ENCODE results near the gene ZNF385B. TPM values are rescaled to one million over a fixed set of nuclear protein-coding genes. Genes with fewer than 3 reads are reported as not detected.

The ZNF385B gene
- total RNA-seq, 1 experiment from 2014 or later = not detected

DNA sequence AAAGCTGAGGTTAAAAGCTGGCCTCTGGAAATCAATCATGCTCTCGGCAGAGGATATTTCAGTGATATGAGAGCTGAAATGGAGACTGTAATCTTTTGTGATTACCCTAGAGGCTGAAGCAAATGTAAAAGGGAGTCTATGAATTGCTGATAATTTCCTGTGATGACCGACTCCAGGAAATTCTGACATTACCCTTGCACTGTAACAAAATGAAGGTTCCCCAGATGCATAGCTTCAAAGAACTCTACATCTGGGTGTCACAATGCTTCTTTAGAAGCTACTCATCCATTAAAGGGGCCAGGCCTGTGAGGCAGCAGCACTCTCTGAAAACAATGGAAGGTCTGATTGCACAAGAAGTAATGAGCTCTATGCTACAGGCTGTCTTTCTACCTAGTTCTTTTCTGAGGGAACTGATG is 328.5 kb downstream of the ZNF385B start:
- no peak for DNase-seq (ENCODE audit: low read depth)

DNA sequence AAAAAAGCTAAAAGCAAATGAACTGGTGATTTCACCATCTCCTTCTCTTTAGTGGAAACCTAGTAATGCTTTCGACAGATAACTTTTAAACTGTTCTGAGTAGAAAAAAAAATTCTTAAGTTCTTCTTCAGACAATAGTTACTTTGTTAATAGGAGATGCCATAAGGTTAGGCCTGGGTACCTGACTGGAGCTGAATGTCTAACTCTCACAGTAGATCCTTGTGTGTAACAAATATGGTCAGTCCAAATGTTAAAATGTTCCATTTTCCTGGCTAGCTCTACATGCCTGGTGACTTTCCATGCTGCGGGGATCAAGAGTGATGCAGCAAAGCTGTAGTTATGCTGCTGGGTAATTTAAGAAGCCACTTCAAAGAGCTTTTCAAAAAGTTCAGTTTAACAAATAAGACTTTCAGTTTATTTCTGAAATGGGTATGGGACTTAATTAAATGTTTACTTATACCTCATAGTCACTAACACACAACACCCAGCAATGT is 332.8 kb downstream of the ZNF385B start:
- DNase-seq (ENCODE audit: low read depth) = no peak
- in situ Hi-C loops (cut with HindIII; ENCODE audit: low pct_unique_long_range_greater_than_20kb, low sequenced_read_pairs) = no loop called here

More for the DNA sequence above, 328.5 kb downstream of the ZNF385B start:
- in situ Hi-C loops (cut with HindIII; ENCODE audit: low pct_unique_long_range_greater_than_20kb, low sequenced_read_pairs) = no loop called here

DNA sequence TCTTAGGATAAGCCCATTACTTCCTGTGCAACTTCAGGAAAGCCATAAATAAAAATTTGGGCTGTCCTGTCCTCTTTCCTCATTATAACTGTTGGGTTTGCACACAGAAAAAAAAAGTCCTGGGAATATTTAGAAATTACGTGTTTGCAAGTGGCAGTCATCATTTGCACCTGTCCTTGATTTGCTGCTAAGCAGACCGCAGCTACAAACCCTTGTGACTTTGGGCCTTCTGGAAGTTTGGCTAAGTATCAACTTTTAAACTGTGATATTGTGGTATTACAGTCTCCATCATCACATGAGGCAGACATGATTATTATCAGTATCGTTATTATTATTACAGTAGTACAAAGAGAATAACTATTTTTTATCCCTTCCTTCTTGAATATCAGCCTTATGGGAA is 336.1 kb downstream of the ZNF385B start:
- DNase-seq (ENCODE audit: low read depth) = no peak
- in situ Hi-C loops (cut with HindIII; ENCODE audit: low pct_unique_long_range_greater_than_20kb, low sequenced_read_pairs) = no loop called here

DNA sequence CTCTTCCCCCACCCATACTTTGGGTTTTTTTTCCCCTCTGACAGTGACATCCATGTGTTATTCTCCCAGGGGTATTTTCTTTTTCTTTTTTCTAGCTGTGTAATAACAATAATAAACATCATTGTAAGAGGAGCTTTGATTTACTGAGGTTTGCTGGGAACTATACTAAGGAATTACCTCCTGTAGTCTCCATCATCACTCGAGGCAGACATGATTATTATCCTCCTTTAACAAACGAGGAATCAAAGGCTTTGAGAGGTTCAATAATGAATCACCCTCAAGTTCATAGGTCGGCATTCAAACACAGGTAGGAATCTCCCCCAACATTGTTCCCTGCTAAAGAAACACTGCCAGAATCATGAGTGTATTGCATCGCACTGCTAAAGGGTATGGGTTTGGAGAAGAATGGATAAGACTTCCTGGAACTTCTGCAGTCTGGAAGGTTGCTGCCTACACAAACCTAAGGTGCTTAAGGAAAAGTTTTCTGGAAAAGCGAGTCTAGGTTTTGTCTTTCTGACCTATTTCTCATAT is 336.5 kb downstream of the ZNF385B start:
- DNase-seq (ENCODE audit: low read depth) = peak; percentile 8
- in situ Hi-C loops (cut with HindIII; ENCODE audit: low pct_unique_long_range_greater_than_20kb, low sequenced_read_pairs) = no loop called here

DNA sequence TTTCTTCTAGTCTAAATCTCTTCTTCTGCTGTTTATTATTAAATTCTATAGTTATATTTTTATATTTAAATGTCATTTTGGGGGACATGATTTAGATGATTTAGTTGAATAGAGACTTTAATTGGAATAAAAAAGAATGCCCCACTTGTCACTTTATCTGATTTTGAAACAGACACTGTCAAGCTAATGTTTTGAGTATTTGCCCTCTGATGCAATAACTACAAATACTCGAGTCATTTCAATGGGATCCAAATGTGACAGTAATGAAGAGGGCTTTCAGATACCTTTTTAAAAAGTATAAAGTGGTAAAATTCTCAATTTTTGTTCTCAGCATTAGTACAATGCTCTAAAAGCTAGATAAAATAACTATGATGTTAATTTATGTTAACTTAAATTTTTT is 339.5 kb downstream of the ZNF385B start:
- in situ Hi-C loops (cut with HindIII; ENCODE audit: low pct_unique_long_range_greater_than_20kb, low sequenced_read_pairs) = no loop called here
- no peak for DNase-seq (ENCODE audit: low read depth)

DNA sequence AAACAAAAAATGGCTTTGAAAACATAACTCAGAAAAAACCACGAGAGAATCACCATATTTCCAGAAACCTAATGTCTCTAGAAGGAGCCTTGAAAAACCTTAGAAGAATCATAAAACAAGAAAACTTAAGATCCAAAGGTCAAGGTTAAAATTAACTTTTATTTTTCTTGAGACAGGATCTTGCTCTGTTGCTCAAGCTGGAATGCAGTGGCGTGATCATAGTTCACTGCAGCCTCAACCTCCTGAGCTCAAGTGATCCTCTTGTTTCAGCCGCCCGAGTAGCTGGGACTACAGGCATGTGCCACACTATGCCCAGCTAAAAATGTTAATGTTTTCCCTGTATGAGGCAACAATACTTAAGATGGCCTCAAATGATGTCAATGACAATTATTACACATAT is 342.6 kb downstream of the ZNF385B start:
- in situ Hi-C loops (cut with HindIII; ENCODE audit: low pct_unique_long_range_greater_than_20kb, low sequenced_read_pairs) = no loop called here
- DNase-seq (ENCODE audit: low read depth) = no peak

DNA sequence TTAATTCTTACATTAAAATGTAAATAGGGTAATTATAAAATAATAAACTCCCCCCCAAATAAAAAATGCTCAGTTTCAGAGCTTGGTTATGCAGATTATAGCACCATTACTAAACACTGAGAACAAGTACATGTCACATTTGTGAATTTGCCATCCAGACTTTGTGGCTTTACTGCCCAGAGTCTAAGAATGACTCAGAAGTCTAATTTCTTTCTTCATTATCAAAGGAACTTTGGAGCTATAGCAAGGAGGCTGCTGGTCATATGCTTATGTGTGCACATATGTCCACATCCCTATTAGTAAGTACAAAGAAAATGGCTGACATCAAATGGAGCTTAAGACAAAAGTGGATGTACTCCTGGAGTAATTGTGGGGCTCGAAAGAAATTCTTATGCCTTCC is 348.2 kb downstream of the ZNF385B start:
- in situ Hi-C loops (cut with HindIII; ENCODE audit: low pct_unique_long_range_greater_than_20kb, low sequenced_read_pairs) = no loop called here
- DNase-seq (ENCODE audit: low read depth) = no peak

DNA sequence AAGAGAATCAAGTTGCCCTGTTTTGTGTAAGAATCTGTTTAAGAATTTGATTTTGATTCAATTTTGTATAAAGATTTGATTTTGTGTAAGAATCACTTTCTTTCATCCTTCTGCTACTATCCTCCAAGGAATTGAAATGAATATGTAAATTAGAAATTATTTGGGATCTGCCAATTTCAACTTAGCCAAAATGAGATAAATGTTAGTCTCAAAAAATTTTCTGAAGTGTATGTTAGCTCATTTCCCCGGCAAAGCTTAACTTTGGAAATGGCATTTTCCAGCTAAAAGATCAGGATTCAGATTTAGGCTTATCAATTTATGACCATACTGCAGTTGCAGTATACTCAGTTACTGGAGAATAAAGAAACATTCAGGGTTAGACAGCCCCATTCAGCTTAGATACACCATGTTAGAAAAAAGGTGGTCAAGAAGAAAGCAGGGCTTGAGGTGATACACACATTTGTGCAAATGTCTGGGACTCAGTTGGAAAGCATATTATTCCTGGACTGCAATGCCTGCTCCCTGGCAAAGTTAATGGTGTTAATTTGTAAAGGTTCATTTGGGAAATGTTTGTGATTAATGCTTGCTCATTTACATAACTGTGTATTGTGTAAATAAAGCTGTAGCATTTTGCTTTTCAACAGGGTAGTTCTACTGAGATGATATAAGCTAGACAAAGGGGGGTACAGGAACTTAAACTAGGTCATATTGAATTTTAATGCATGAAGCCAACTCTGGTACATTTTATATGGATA is 349.0 kb downstream of the ZNF385B start:
- in situ Hi-C loops (cut with HindIII; ENCODE audit: low pct_unique_long_range_greater_than_20kb, low sequenced_read_pairs) = no loop called here
- no peak for DNase-seq (ENCODE audit: low read depth)

DNA sequence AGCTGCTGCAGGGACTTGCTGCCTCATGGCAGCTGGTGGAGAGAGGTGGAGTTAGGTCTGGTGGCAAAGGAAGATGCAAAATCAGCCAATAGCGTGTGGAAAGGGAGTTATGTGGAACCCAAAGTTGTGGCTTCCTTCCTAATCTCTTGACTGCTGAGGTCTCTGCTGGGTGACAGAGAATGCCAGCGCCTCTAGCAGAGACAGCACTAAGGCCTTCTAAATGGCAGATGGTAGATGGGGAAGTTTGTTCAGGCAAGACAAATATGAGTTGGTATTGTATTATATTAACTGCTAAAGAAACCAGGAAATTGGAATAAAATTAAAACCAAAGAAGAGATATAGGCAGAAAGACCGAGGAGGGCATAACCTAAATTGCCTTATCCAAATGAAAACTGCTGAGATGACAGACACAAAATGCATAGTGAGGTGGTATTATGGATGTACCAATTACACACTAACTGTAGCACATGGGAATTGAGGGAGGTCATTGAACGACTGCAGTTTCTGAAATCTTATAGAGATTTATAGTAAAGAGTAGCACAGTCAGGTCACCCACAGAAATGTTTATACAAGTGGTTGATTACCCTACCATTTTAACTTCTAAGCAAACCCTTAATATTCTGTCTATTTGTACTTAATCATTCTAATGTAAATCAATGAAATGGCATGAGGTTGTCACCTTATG is 350.2 kb downstream of the ZNF385B start:
- no peak for DNase-seq (ENCODE audit: low read depth)
- in situ Hi-C loops (cut with HindIII; ENCODE audit: low pct_unique_long_range_greater_than_20kb, low sequenced_read_pairs) = no loop called here

DNA sequence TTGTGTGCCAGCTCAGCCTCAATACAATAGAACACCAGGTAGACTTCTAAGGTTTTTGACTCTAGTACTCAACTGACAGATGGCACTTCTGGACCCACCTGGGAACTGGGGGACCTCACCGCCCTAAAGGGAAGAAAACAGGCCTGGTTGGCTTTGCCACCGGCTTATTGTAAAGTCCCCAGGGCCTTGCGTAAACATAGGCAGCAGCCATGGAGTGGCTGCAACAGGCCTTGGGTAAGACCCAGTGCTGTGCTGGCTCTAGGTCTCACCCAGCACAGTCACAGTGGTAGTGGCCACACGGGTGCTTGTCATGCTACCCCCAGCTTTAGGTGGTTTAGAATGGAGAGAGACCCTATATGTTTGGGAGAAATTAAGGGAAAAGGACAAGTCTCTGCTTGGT is 366.1 kb downstream of the ZNF385B start:
- DNase-seq (ENCODE audit: low read depth) = no peak
- in situ Hi-C loops (cut with HindIII; ENCODE audit: low pct_unique_long_range_greater_than_20kb, low sequenced_read_pairs) = no loop called here

DNA sequence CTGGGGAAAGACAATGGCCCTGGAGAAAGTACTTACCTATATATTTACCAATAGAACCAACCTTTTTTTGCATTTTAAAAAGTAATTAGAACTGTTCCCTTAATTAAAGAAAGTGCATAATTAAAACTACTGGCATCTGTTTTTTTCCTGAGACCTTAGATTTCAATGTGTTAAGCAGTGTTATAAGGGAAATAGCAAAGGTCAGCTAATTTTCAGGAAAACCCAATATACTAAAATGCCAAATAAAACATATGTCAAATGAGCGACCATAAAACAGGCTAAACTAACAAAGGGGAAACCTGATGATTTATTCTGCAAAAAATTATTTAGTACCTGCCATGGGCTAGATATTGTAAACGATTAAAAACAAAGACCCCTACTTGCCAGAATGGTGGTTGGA is 372.8 kb downstream of the ZNF385B start:
- no peak for DNase-seq (ENCODE audit: low read depth)
- in situ Hi-C loops (cut with HindIII; ENCODE audit: low pct_unique_long_range_greater_than_20kb, low sequenced_read_pairs) = no loop called here

DNA sequence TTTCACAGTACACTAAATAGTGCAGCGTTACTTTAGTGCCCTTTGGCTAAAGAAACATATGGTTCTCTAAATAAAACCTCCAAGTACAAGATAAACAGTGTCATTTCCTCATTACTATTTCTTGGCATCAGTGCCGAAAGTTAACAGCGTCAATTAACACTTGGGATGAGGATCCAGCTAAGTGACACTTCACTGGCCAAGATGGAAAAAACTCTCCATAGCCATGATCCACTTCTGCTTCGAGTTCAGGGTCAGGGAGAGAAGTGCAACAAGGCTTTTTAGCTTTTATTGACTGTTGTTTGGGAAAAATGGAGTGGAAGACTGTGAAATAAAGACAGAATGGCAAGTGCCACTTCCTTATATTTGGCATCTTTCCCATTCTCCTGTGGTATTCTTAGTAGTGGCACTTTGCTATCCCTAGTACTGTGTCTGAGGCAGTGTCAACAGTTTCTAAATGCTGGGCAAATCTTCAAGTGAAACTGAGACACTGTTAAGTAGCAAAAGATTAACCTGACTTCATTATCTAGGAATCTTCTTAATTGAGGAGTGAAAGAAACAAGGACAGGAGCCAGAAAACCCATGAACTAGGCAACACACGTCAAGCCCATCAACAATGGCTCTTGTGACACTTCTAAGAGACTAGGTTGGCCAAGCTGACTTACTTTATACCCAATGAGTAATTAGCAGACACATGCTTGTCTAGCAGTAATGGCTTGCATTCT is 374.2 kb downstream of the ZNF385B start:
- peak; percentile 2 for DNase-seq (ENCODE audit: low read depth)
- in situ Hi-C loops (cut with HindIII; ENCODE audit: low pct_unique_long_range_greater_than_20kb, low sequenced_read_pairs) = no loop called here

DNA sequence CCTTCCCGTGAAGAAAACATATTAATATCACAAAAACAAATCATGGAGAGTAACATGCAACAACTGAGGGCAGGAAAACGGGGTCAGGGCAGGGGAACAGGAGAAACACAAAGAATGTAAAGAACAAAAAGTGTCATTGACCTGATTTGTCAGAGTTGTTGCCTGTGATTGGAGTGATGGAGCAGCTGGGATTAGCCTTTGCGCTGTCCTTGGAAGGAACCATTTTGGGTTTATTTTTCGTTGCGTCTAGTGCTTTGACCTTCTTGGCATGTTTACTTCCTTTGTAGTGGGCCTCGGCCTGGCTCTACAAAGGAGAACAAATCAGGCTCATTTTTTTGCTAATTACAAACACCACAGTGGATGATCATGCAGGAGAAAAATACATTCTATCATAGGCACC is 378.3 kb downstream of the ZNF385B start:
- in situ Hi-C loops (cut with HindIII; ENCODE audit: low pct_unique_long_range_greater_than_20kb, low sequenced_read_pairs) = no loop called here
- DNase-seq (ENCODE audit: low read depth) = no peak

DNA sequence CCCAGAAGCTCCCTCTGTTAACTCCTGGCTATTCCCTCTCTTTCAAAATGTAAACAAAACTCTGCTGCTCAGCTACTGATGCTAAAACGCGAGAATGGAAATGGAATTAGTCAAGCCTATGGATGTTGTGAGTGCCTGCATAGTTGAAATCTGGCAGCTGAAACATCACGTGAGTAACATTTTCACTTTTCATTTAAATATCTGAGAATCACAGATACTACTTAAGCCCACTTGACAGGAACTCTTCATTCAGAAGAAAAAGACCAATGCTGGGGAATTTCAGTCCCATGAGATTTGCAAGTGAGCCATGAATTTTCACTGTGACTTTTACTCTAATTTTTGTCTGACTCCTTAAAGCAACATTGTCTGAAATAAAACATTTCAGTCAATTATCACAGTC is 381.5 kb downstream of the ZNF385B start:
- DNase-seq (ENCODE audit: low read depth) = no peak
- in situ Hi-C loops (cut with HindIII; ENCODE audit: low pct_unique_long_range_greater_than_20kb, low sequenced_read_pairs) = no loop called here

DNA sequence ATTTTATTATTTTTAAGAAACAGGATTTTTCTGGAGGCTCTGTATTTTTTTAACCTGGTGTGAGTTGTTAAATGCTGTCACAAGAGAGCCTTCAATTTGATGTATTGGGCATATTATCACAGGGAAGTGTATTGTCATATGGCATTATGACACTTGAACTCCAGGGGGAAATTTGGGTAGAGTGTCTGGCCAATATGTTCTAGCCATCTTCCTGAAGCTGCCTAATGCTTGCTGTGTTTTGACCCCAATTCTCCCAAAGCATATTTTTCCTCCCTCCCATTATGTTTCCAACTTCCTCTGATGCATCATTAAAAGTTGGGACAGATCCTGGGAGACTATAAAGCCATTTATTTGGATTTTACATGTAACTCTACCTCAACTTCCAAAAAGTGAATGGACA is 382.6 kb downstream of the ZNF385B start:
- no peak for DNase-seq (ENCODE audit: low read depth)
- in situ Hi-C loops (cut with HindIII; ENCODE audit: low pct_unique_long_range_greater_than_20kb, low sequenced_read_pairs) = no loop called here

DNA sequence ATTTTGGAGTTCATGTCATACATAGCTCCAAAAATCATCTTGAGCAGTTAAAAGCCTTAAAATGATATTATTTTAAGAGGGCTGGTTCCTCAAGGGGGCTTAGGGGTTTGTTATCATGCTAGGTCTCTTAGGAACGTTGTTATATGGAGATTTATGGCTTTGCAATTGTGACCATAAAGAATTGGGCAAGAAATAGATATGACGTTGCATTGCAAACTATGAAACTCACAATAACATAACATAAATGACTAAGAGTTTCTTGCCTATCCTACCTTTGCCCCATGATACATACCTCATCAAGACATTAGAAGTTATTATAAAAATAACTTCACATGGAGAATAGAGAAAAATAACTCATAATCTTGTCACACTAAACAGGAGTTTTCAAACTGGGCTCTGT is 390.4 kb downstream of the ZNF385B start:
- DNase-seq (ENCODE audit: low read depth) = no peak
- in situ Hi-C loops (cut with HindIII; ENCODE audit: low pct_unique_long_range_greater_than_20kb, low sequenced_read_pairs) = no loop called here

DNA sequence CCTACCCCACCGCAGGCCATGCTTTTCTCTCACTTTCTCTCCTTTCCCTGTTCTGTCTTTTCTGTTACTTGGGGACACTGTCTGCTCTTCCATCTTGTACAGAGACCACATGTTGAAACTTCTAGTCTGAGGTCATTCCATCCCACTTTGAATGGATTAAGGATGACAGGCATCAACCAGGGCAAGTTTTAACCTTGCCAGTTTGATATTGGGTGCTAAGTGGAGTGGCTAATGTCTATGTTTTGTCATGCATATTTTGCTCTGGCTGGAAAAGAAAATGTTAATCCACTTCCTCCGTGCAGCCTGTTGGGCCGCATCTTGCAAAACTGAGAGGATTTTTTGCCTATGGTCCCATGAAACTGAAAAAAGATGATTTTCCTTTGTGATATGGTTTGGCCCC is 391.3 kb downstream of the ZNF385B start:
- in situ Hi-C loops (cut with HindIII; ENCODE audit: low pct_unique_long_range_greater_than_20kb, low sequenced_read_pairs) = no loop called here
- no peak for DNase-seq (ENCODE audit: low read depth)

DNA sequence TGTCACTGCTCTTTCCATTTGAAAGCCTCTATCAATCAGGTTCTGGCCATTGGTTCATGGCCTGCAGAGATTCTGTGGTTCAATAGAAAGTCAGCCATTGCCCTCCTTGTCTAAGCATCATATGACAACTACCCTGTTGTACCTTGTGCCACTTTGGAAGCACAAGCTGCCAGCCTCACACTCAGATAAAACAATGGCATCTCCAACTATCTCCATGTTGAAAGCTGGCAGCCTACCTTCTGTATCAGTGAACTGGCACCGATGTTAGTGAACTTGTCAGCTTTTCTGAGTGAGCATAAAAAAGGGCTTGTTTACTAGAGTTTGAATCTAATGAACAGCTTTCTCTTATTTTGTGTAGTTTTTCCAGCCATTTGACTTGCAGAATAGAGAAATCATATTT is 393.5 kb downstream of the ZNF385B start:
- DNase-seq (ENCODE audit: low read depth) = no peak
- in situ Hi-C loops (cut with HindIII; ENCODE audit: low pct_unique_long_range_greater_than_20kb, low sequenced_read_pairs) = no loop called here

DNA sequence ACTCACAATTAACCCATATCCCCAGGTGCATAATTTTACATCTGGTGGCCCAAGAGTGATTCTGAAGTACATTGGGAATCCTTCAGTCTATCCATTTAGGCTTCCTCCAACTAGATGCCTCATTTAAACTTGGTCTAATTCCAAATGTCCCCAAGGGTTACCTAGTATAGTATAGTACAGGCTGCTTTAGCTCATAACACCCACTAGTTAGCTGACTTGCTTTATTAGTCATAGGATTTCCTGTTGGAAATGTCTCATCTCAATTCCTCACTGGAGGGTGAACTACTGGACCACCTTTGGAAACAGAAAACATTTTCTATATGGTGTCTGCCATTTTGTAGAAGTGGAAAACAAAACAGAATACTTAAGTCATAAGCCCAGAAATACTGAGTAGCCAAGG is 394.3 kb downstream of the ZNF385B start:
- in situ Hi-C loops (cut with HindIII; ENCODE audit: low pct_unique_long_range_greater_than_20kb, low sequenced_read_pairs) = no loop called here
- DNase-seq (ENCODE audit: low read depth) = no peak
